22Rv1 (cell line): ENCODE data around the gene FLCN.

Source experiments
- H3K27ac ChIP-seq: fragments of 450-650 bp; 2 replicates; pipeline ENCODE4 v1.5.1; 2017
- CTCF ChIP-seq: fragments of 450-650 bp; IDR thresholded peaks from 2 replicates; pipeline ENCODE4 v1.5.1; 2017; ENCODE audit warnings: mild to moderate bottlenecking
- ZFX ChIP-seq: fragments of 450-650 bp; IDR thresholded peaks from 2 replicates; pipeline ENCODE4 v1.6.1; 2017; ENCODE audit warnings: antibody characterized with exemption, borderline replicate concordance

Gene FLCN

GRCh38 chr17:17164676-17165075 is 72.3 kb downstream of the FLCN start:
- TF ChIP-seq ZFX (no peak), CTCF (no peak)
- H3K27ac ChIP-seq: no peak overlapping the region

- no peak overlapping the region for H3K27ac ChIP-seq
- TF ChIP-seq CTCF: no peak
- TF ChIP-seq ZFX: no peak
Observed at GRCh38 chr17:17164156-17164555, 72.8 kb downstream of the FLCN start.
